ENCODE data around the gene KCNK18. TPM values are rescaled to one million over a fixed set of nuclear protein-coding genes. Genes with fewer than 3 reads are reported as not detected.

KCNK18 gene
- total RNA-seq, 1 donor from 2014 or later, result not detected

DNA sequence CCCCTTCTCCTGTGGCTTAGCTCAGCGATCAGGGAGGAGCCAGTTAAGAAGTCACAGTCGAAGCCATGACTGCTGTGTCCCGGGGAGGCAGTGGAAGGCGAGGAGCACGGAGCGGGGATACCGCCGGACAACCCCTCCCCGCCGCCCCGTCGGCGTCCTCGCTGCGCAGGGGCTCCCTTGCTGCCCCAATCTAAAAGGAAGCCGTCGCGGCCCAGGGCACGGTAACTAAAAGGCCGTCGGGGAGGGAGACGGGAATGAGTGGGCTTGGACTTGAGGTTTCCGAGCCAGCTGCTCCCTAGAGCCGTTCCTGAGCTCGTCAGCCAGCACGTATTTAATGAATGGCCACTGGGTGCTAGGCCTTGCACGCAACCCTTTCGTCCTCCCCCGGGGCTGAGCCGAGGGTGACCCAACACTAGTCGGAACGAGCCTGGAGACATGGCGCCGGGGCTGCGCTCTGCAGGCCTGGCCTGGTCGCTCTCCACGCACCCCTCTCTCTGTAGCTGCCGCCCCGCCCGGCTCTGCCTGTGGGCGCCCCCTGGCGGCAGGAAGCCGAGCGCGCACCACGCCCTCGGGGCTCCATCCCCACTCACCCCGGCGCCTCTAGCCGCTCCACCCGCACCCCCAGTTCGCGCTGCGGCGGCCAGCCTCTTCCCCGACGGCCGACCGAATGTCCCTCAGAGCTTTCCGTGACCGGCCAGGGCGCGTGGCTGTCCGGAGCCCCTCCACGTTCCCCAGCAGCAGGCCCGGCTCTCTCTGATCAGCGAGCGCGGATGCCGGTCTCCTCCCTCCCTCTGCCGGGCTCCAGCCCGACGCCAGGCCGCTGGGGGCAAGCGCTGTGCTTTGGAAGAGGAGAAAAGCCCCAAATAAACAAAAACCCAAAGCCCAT is 29.3 kb upstream of the KCNK18 start:
- no peak for FAIRE-seq
- no peak for DNase-seq (ENCODE audit: low read depth)
- TF ChIP-seq, protein P1, sequence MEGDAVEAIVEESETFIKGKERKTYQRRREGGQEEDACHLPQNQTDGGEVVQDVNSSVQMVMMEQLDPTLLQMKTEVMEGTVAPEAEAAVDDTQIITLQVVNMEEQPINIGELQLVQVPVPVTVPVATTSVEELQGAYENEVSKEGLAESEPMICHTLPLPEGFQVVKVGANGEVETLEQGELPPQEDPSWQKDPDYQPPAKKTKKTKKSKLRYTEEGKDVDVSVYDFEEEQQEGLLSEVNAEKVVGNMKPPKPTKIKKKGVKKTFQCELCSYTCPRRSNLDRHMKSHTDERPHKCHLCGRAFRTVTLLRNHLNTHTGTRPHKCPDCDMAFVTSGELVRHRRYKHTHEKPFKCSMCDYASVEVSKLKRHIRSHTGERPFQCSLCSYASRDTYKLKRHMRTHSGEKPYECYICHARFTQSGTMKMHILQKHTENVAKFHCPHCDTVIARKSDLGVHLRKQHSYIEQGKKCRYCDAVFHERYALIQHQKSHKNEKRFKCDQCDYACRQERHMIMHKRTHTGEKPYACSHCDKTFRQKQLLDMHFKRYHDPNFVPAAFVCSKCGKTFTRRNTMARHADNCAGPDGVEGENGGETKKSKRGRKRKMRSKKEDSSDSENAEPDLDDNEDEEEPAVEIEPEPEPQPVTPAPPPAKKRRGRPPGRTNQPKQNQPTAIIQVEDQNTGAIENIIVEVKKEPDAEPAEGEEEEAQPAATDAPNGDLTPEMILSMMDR (IDR thresholded peaks at IDR 0.05; ENCODE audit: insufficient read depth, low read length, severe bottlenecking), result peak; percentile 93
- Histone ChIP-seq H3K36me3 (ENCODE audit: control insufficient read depth, insufficient read depth, low read length) (no peaks in the 10 kb centered on the region), H3K4me3 (ENCODE audit: low read depth, low read length) (peak overlapping the region; percentile 19), H3K27me3 (ENCODE audit: control insufficient read depth, insufficient read depth, low read length) (peaks cover 69% of the 10 kb centered on the region)

DNA sequence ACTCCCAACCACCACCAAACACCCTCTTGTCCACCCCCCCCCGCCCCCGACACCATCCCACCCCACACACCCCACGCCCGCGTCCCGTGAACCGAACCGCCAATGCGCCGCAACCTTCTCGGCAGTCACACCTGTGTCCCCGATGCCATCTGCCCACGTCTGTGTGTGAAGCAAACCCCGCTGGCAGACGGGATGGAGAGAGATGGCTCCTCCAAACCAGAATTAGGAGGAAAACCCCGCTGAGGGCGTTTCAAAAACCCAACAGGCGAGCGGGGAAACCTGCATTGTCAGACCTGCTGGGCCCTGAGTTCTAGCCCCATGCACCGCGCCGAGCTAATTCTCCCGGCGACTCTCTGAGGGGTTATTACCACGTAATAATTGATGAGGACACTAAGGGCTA is 28.6 kb upstream of the KCNK18 start:
- FAIRE-seq, result no peak
- TF ChIP-seq, protein P1 (IDR thresholded peaks at IDR 0.05; ENCODE audit: insufficient read depth, low read length, severe bottlenecking), result no peak
- no peaks in the 10 kb centered on the region for H3K36me3 ChIP-seq (ENCODE audit: control insufficient read depth, insufficient read depth, low read length)
- H3K4me3 ChIP-seq (ENCODE audit: low read depth, low read length), result no peak overlapping the region
- DNase-seq (ENCODE audit: low read depth), result no peak
- H3K27me3 ChIP-seq (ENCODE audit: control insufficient read depth, insufficient read depth, low read length), result peaks cover 67% of the 10 kb centered on the region

DNA sequence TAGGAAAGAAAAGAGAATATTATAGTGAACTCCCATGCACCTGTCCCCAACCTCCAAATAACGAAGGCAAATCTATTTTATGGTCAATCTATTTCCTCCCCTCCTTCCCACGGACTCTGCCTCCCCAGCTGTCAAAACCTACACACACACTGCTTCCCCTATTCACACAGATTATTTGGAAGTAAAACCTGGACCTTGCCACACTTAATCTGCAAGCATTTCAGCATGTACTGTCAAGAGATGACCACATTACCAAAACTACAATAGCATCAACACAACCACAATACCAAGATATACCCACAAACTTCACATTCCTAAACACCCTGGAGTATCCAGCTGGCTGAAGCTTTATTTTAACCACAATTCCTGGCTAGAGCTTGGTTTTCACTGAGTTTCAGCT is 27.8 kb upstream of the KCNK18 start:
- FAIRE-seq (no peak), DNase-seq (ENCODE audit: low read depth) (no peak)
- TF ChIP-seq, protein P1 (IDR thresholded peaks at IDR 0.05; ENCODE audit: insufficient read depth, low read length, severe bottlenecking), result no peak
- H3K27me3 ChIP-seq (ENCODE audit: control insufficient read depth, insufficient read depth, low read length), result peaks cover 62% of the 10 kb centered on the region
- no peaks in the 10 kb centered on the region for H3K36me3 ChIP-seq (ENCODE audit: control insufficient read depth, insufficient read depth, low read length)
- no peak overlapping the region for H3K4me3 ChIP-seq (ENCODE audit: low read depth, low read length)

DNA sequence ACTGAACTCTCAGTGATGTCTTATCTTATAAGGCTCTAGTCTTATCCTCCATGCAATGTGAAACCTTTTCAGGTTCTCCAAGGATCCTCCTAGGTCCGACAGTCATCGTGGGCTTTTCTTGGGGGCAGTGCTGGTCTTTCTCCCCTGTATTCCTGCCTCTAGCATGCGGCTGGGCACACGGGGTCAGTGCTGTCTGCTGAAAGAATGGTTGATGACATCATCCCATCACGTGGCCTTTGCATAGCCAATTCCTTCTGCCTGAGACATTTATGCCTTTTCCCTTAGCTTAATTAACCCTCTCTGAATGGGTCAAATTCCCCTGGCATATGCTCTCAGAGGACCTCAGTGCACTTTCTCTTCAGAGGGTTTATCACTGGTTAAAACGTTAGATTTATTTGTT is 27.0 kb upstream of the KCNK18 start:
- Histone ChIP-seq H3K27me3 (ENCODE audit: control insufficient read depth, insufficient read depth, low read length) (peaks cover 55% of the 10 kb centered on the region), H3K36me3 (ENCODE audit: control insufficient read depth, insufficient read depth, low read length) (no peaks in the 10 kb centered on the region), H3K4me3 (ENCODE audit: low read depth, low read length) (no peak overlapping the region)
- DNase-seq (ENCODE audit: low read depth) (no peak), FAIRE-seq (no peak)
- TF ChIP-seq, protein P1 (IDR thresholded peaks at IDR 0.05; ENCODE audit: insufficient read depth, low read length, severe bottlenecking), result no peak

DNA sequence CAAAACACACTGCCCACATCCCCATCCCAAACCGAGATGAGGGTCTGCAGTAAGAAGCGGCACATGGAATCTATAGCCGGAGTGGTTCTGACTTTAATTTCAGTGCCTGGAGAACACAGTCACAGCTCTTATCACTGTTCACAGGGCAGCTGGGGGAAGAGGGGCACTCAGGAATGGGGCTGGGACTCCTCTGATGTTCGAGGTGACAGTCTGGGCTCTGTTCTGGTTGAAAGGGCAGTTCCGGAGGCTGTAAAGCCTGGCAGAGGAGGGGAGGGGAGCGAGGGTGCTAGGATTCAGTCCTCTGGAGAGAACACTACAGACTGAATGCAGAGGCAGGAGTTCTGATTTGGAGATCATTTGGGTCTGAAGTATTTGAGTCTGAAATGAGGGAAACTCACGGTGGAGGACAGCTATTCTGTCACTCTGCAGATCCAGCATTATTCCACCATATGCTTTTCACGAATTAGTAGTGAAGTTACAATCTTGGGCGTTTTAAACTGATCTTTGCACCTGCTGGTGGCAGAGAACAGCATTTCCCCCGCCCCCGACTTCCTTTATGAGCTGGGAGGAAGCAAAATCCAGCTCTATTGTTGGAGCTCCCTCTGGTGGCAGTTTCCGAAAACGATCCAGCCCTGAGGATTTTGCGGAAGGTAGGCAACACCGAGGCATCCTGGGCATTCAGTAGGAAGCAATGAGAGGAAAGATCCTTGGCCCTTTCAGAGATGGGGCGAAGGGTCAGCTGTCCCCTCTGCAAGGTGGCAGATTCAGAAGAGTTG is 22.7 kb upstream of the KCNK18 start:
- TF ChIP-seq, protein P1 (IDR thresholded peaks at IDR 0.05; ENCODE audit: insufficient read depth, low read length, severe bottlenecking), result peak; percentile 84
- DNase-seq (ENCODE audit: low read depth) (peak; percentile 74), FAIRE-seq (peak; percentile 60)
- H3K4me3 ChIP-seq (ENCODE audit: low read depth, low read length), result peak overlapping the region; percentile 35
- H3K36me3 ChIP-seq (ENCODE audit: control insufficient read depth, insufficient read depth, low read length), result no peaks in the 10 kb centered on the region
- H3K27me3 ChIP-seq (ENCODE audit: control insufficient read depth, insufficient read depth, low read length), result peaks cover 17% of the 10 kb centered on the region
